ENCODE data around the gene NCBP3. TPM values are rescaled to one million over a fixed set of nuclear protein-coding genes. Genes with fewer than 3 reads are reported as not detected.

The NCBP3 gene
- total RNA-seq, 1 donor, result 21.4 TPM

DNA sequence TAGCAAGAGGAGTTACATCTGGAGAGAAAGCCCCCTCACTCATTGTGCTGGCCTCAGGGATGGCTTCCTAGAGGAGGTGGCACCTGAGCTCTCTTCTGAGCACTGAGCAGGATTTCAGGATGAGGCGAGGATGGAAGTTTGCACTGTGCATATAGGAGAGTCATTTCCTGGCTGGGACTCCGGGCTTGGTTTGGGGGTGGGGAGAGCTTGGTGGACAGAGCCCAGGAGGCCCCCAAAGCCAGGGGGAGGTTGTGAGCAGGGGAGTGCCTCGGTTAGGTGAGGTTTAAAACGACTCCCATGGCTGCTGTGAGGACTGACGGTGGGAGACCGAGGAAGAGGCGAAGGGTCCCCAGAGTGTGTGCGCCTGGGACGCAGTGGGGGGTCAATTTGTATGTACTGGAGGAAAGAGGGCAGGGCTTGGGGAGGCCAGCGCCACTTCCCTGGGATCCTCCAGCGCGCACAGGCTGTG is 45.6 kb upstream of the NCBP3 start:
- DNase-seq (ENCODE audit: insufficient read length, low spot score, missing footprints), result peak; percentile 94
- TF ChIP-seq, protein P1, sequence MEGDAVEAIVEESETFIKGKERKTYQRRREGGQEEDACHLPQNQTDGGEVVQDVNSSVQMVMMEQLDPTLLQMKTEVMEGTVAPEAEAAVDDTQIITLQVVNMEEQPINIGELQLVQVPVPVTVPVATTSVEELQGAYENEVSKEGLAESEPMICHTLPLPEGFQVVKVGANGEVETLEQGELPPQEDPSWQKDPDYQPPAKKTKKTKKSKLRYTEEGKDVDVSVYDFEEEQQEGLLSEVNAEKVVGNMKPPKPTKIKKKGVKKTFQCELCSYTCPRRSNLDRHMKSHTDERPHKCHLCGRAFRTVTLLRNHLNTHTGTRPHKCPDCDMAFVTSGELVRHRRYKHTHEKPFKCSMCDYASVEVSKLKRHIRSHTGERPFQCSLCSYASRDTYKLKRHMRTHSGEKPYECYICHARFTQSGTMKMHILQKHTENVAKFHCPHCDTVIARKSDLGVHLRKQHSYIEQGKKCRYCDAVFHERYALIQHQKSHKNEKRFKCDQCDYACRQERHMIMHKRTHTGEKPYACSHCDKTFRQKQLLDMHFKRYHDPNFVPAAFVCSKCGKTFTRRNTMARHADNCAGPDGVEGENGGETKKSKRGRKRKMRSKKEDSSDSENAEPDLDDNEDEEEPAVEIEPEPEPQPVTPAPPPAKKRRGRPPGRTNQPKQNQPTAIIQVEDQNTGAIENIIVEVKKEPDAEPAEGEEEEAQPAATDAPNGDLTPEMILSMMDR (IDR thresholded peaks at IDR 0.05; ENCODE audit: extremely low read depth, low read depth, low read length), result no peak
- Histone ChIP-seq H3K27me3 (ENCODE audit: insufficient read depth, low read length) (no peaks in the 10 kb centered on the region), H3K9me3 (ENCODE audit: low read depth, low read length) (no peaks in the 10 kb centered on the region), H2AFZ (ENCODE audit: low read length) (no peak overlapping the region), H3K4me3 (ENCODE audit: insufficient read depth, low read length) (peak overlapping the region; percentile 76), H4K20me1 (ENCODE audit: insufficient read depth, low read length) (no peaks in the 10 kb centered on the region), H3K27ac (ENCODE audit: low read depth, low read length) (peak overlapping the region; percentile 43), H3K79me2 (ENCODE audit: insufficient read depth, low read length) (peaks cover 26% of the 10 kb centered on the region), H3K36me3 (ENCODE audit: insufficient read depth, low read length) (no peaks in the 10 kb centered on the region), H3K4me1 (ENCODE audit: insufficient read depth, low read length) (peaks cover 46% of the 10 kb centered on the region), H3K4me2 (ENCODE audit: insufficient read depth, low read length) (peak overlapping the region; percentile 75)

DNA sequence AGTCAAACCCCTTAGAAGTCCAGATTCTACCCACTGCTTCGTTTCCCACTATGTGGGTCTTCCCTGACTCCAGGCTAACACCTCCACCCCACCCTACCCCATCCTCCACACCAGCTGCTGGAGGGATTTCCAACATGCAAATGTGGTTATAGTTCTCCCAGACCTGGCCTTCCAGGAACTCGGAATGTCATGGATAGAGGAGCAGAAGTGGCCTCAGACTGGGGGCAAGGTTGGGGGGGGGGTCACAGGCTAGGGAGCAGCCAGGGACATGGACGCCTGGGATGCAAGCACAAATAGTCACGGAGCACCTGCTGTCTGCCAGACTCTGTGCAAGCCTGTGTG is 44.8 kb upstream of the NCBP3 start:
- H3K79me2 ChIP-seq (ENCODE audit: insufficient read depth, low read length), result peaks cover 30% of the 10 kb centered on the region
- no peaks in the 10 kb centered on the region for H3K27me3 ChIP-seq (ENCODE audit: insufficient read depth, low read length)
- peaks cover 50% of the 10 kb centered on the region for H3K4me1 ChIP-seq (ENCODE audit: insufficient read depth, low read length)
- H2AFZ ChIP-seq (ENCODE audit: low read length), result no peak overlapping the region
- H3K4me2 ChIP-seq (ENCODE audit: insufficient read depth, low read length), result peak overlapping the region; percentile 75
- H3K36me3 ChIP-seq (ENCODE audit: insufficient read depth, low read length), result no peaks in the 10 kb centered on the region
- H3K4me3 ChIP-seq (ENCODE audit: insufficient read depth, low read length), result peak overlapping the region; percentile 48
- H4K20me1 ChIP-seq (ENCODE audit: insufficient read depth, low read length), result no peaks in the 10 kb centered on the region
- H3K9me3 ChIP-seq (ENCODE audit: low read depth, low read length), result no peaks in the 10 kb centered on the region
- H3K27ac ChIP-seq (ENCODE audit: low read depth, low read length), result peak overlapping the region; percentile 95
- TF ChIP-seq, protein P1 (IDR thresholded peaks at IDR 0.05; ENCODE audit: extremely low read depth, low read depth, low read length), result no peak
- DNase-seq (ENCODE audit: insufficient read length, low spot score, missing footprints), result no peak

DNA sequence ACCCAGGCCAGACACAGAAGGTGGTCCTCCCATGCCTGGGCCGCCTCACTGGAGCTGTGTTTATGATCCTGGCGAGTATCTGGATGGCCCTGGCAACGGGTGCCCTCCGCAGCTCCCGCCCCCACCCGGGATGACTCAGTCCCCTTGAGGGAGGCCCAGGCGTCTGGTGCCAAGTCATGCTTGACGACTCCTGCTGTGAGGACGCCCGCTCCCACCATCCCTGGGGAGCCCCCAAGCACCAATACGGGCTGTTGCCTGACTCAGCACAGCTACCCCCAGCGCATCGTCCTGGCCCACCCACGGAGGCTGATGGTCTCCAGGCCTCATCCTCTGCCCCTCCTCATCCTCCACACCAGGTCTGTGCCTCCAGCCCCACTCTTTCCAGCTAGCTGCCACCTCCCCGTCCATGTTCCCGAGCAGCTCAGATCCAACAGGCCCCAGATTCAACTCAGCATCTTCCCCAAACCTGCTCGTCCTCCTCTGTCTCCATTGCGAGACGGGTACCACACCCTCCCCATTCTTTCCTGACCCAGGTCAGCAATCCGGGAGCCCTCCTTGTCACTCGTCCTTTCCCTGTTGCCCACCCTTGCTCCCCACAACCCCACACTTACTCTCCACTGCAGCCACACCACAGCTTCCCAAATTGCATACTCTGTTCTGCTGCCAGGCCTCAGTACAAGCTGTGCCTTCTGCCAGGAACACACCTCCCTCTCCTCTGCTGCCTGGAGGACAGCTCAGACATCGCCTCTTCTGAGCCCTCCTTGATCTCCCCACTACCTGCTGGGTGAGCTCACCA is 44.2 kb upstream of the NCBP3 start:
- peak overlapping the region; percentile 48 for H3K4me3 ChIP-seq (ENCODE audit: insufficient read depth, low read length)
- H3K4me1 ChIP-seq (ENCODE audit: insufficient read depth, low read length), result peaks cover 54% of the 10 kb centered on the region
- no peaks in the 10 kb centered on the region for H4K20me1 ChIP-seq (ENCODE audit: insufficient read depth, low read length)
- DNase-seq (ENCODE audit: insufficient read length, low spot score, missing footprints), result peak; percentile 100
- peak overlapping the region; percentile 63 for H2AFZ ChIP-seq (ENCODE audit: low read length)
- H3K4me2 ChIP-seq (ENCODE audit: insufficient read depth, low read length), result peak overlapping the region; percentile 75
- peaks cover 31% of the 10 kb centered on the region for H3K79me2 ChIP-seq (ENCODE audit: insufficient read depth, low read length)
- no peaks in the 10 kb centered on the region for H3K27me3 ChIP-seq (ENCODE audit: insufficient read depth, low read length)
- H3K9me3 ChIP-seq (ENCODE audit: low read depth, low read length), result no peaks in the 10 kb centered on the region
- TF ChIP-seq, protein P1 (IDR thresholded peaks at IDR 0.05; ENCODE audit: extremely low read depth, low read depth, low read length), result no peak
- peak overlapping the region; percentile 95 for H3K27ac ChIP-seq (ENCODE audit: low read depth, low read length)
- peaks cover 3% of the 10 kb centered on the region for H3K36me3 ChIP-seq (ENCODE audit: insufficient read depth, low read length)

DNA sequence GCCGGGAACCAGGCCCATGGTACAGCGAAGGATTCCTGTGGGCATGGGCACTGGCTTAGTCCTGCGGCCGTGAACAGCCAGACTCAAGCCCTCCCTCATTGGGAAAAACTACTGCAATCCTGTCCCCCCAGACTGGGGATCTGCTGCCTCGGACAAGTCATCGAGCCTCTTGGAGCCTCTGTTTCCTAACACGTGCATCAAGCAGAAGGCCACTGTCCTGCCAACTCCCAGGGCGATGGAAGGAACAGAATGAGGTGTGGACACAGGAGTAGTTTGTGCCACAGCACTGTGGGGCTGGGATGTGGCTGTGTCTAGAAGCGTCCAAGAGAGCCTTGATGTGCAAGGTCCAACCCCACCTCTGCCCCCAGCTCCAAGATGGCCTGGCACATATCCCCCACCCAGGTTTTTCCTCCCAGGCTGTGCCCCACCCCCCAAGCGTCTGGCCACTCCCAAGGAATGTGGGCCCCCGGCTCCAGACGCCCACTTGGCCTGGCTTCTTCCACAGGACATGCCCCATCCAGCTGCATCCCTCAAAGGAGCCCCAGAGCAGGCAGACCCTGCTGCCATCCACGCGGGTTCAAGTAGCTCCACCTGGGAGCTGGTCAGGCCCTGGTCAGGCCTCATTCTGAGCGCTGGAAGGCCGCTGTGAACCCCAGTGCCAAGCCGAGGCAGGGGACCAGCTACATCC is 43.4 kb upstream of the NCBP3 start:
- no peaks in the 10 kb centered on the region for H3K9me3 ChIP-seq (ENCODE audit: low read depth, low read length)
- H3K79me2 ChIP-seq (ENCODE audit: insufficient read depth, low read length), result peaks cover 31% of the 10 kb centered on the region
- peak overlapping the region; percentile 75 for H3K4me2 ChIP-seq (ENCODE audit: insufficient read depth, low read length)
- peak overlapping the region; percentile 95 for H3K27ac ChIP-seq (ENCODE audit: low read depth, low read length)
- peaks cover 10% of the 10 kb centered on the region for H3K36me3 ChIP-seq (ENCODE audit: insufficient read depth, low read length)
- no peaks in the 10 kb centered on the region for H3K27me3 ChIP-seq (ENCODE audit: insufficient read depth, low read length)
- H3K4me3 ChIP-seq (ENCODE audit: insufficient read depth, low read length), result peak overlapping the region; percentile 48
- peak overlapping the region; percentile 63 for H2AFZ ChIP-seq (ENCODE audit: low read length)
- H4K20me1 ChIP-seq (ENCODE audit: insufficient read depth, low read length), result no peaks in the 10 kb centered on the region
- no peak for DNase-seq (ENCODE audit: insufficient read length, low spot score, missing footprints)
- TF ChIP-seq, protein P1 (IDR thresholded peaks at IDR 0.05; ENCODE audit: extremely low read depth, low read depth, low read length), result no peak
- H3K4me1 ChIP-seq (ENCODE audit: insufficient read depth, low read length), result peaks cover 54% of the 10 kb centered on the region

All from osteoblast (primary cell).